DMS 273 treated with DMSO at 0.1 percent for 48 hours (cell line): Measurements from ENCODE around the gene CFAP70.
"Not testable (repeated sequence)": the region's sequence is repeated elsewhere in the genome, so short reads cannot be mapped to it uniquely, and the experiment has no call there.

Experiments used
- DNase-seq: peaks from one replicate; lab custom pipeline; 2025; lab: John Stamatoyannopoulos, UW

CFAP70 gene

GRCh38 chr10:73339436-73339835 lies 19.2 kb downstream of the CFAP70 start:
- no peak for DNase-seq

GRCh38 chr10:73338801-73339368 lies 19.8 kb downstream of the CFAP70 start:
- no peak for DNase-seq

GRCh38 chr10:73333202-73333601 lies 25.5 kb downstream of the CFAP70 start:
- no peak for DNase-seq

GRCh38 chr10:73332379-73332778 lies 26.3 kb downstream of the CFAP70 start:
- no peak for DNase-seq

- DNase-seq = not testable (repeated sequence)
Observed at GRCh38 chr10:73328523-73328922, 30.1 kb downstream of the CFAP70 start.

GRCh38 chr10:73325290-73325689 lies 33.4 kb downstream of the CFAP70 start:
- not testable (repeated sequence) for DNase-seq

DNA sequence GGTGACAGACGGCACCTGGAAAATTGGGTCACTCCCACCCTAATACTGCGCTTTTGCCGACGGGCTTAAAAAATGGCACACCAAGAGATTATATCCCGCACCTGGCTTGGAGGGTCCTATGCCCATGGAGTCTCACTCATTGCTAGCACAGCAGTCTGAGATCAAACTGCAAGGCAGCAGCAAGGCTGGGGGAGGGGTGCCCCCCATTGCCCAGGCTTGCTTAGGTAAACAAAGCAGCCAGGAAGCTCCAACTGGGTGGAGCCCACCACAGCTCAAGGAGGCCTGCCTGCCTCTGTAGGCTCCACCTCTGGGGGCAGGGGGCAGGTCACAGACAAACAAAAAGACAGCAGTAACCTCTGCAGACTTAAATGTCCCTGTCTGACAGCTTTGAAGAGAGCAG lies 35.1 kb downstream of the CFAP70 start:
- not testable (repeated sequence) for DNase-seq

- no peak for DNase-seq
Observed at GRCh38 chr10:73310475-73310874, 48.2 kb downstream of the CFAP70 start.

DNA sequence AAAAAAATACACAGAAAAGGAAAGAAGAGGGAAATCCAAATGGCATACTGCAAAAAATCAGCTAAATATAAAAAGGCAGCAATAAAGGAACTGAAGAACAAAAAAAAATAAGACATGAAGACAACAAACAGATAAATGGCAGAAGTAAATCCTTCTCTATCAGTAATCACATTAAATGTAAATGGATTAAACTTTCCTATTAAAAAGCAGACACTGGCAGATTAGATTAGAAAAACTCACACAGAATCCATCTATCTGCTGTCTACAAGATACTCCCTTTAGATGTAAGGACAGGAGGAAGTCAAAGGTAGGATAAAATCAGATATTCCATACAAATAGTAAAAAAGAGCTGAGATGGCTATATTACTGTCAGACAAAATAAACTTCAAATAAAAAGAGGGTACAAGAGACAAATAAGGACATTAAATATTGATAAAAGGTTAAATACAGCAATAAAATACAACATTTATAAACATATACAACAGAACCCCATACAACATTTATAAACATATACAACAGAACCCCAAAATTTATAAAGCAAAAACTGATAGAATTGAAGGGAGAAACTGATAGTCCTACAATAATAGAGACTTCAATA lies 51.4 kb downstream of the CFAP70 start:
- no peak for DNase-seq

DNA sequence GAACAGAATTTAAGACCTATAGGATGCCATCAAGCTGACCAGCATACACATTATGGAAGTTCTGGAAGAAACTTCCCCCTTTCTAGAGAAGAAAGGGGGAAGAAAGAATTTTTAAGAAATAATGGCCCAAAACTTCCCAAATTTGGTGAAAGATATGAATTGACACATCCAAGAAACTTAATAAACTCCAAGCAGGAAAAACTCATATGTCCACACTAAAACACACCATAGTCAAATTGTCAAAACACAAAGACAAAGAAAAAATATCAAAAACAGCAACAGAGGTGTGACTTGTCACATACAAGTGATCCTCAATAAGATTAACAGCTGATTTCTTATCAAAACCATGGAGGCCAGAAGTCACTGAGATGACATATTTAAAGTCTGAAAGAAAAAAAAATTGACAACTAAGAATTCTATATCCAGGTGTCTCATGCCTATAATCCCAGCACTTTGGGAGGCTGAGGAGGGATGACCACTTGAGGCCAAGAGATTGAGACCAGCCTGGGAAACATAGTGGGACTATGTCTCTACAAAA lies 52.4 kb downstream of the CFAP70 start:
- DNase-seq = no peak

- no peak for DNase-seq
Observed at GRCh38 chr10:73296946-73297345, 61.7 kb downstream of the CFAP70 start.

- DNase-seq = no peak
Observed at GRCh38 chr10:73293461-73293860, 65.2 kb downstream of the CFAP70 start.

DNA sequence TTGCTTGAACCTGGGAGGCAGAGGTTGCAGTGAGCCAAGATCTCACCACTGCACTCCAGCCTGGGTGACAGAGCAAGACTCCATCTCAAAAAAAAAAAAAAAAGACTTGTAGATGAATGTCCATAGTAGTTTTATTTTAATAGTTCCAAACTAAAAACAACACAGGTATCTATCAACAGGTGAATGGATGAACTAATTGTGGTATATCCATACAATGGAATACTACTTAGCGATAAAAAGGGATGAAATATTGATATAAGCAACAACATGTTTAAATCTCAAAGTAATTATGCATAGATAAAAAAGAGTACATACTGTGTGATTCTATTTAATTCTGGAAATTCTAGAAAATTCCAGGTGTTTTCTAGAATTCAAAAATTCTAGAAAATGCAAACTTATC lies 68.7 kb downstream of the CFAP70 start:
- no peak for DNase-seq

DNA sequence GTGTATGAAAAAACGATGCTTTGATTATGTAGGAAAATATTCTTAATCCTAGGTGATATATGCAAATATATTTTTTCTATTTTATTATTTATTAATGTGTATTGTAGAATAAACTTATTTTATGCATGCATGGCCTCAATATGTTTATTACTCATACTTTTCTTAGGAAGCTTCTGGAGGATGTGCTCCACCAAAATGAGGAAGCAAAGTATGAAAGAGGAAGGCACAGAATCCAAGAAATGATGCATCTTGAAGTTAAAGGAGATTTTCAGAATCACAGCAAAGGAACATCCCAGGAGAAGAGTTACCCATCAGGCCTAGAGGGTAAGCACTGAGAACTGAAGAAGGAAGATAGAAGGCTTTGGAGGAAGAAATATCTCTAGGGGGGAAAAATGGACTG lies 71.2 kb downstream of the CFAP70 start:
- DNase-seq = no peak

GRCh38 chr10:73281097-73281496 lies 77.6 kb downstream of the CFAP70 start:
- DNase-seq = no peak

- DNase-seq = no peak
Observed at GRCh38 chr10:73264423-73264822, 94.2 kb downstream of the CFAP70 start.

- DNase-seq = no peak
Observed at GRCh38 chr10:73263693-73264347, 94.8 kb downstream of the CFAP70 start.

GRCh38 chr10:73262880-73263555 lies 95.6 kb downstream of the CFAP70 start:
- DNase-seq = no peak

GRCh38 chr10:73262105-73262730 lies 96.4 kb downstream of the CFAP70 start:
- no peak for DNase-seq

DNA sequence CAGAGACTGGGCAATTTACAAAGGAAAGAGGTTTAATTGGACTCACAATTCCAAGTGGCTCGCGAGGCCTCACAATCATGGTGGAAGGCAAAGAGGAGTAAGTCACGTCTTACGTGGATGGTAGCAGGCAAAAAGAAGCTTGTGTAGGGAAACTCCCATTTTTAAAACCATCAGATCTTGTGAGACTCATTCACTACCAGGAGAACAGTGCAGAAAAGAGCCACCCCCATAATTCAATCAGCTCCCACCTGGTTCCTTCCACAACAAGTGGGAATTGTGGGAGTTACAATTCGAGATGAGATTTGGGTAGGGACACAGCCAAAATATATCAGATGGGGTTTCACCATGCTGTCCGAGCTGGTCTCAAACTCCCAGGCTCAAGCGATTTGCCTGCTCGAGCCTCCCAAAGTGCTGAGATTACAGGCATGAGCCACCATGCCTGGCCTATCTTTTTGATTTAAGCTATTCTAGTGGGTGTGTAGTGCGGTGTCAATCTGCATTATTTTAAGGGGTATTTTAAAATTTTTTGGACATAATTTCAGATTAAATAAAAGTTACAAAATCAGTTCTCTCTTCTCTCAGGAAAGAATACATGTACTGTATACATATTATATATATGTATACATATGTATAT lies 97.2 kb downstream of the CFAP70 start:
- DNase-seq = no peak

- not testable (repeated sequence) for DNase-seq
Observed at GRCh38 chr10:73258612-73259011, 100.1 kb downstream of the CFAP70 start.

GRCh38 chr10:73253225-73253555 lies 105.5 kb downstream of the CFAP70 start:
- DNase-seq = no peak
